Lower lobe of right lung (tissue), 2 donors: ENCODE results near the gene TMTC3. TPM values are rescaled to one million over a fixed set of nuclear protein-coding genes. Genes with fewer than 3 reads are reported as not detected.

Experiments used
- ATAC-seq, 2 donors: fragments of 200-7000 bp; cut with Tn5 transposase; one replicate each; pipeline ENCODE4 v1.9.1; 2020 to 2022; ENCODE audit warnings: mild to moderate bottlenecking in 2 of 2, moderate library complexity in 2 of 2
- DNase-seq: peaks from one replicate; pipeline ENCODE4 v3.0.0-alpha.2; 2020
- H3K27ac ChIP-seq: fragments of 200-600 bp; one replicate; pipeline ENCODE4 v1.8.0; 2022
- H3K27me3 ChIP-seq: fragments of 200-600 bp; one replicate; pipeline ENCODE4 v1.8.0; 2022; ENCODE audit warnings: low read depth
- H3K36me3 ChIP-seq: fragments of 200-600 bp; one replicate; pipeline ENCODE4 v1.8.0; 2022; ENCODE audit warnings: mild to moderate bottlenecking
- H3K4me1 ChIP-seq: fragments of 200-600 bp; one replicate; pipeline ENCODE4 v1.8.0; 2022
- H3K4me3 ChIP-seq: fragments of 200-600 bp; one replicate; pipeline ENCODE4 v1.8.0; 2022; ENCODE audit warnings: mild to moderate bottlenecking
- H3K9me3 ChIP-seq: fragments of 200-600 bp; one replicate; pipeline ENCODE4 v1.8.0; 2022
- intact Hi-C: fragments of 100-400 bp; cut with DNase I; formaldehyde crosslinking; loops from one replicate; pipeline ENCODE4 v1.11.0; 2022
- long read RNA-seq: library from polyadenylated mRNA; unstranded; transcript quantifications from one replicate; pipeline ENCODE4 v2.0.0, GENCODE V29; 2021
- total RNA-seq: library from RNA; stranded (reverse); fragmentation: NEBNext Ultra II Directional; extraction: Animal tissue kit (Norgen Biotek cat#: 25700); gene quantifications from one replicate; pipeline ENCODE4 v1.2.1, GENCODE V29; 2021
- TF ChIP-seq, protein P1 (sequence below): fragments of 200-600 bp; IDR thresholded peaks from one replicate; pipeline ENCODE4 v1.8.0; 2022; ENCODE audit warnings: antibody characterized with exemption, mild to moderate bottlenecking
- donor health status: DM: no; HTN: yes; CAD: no; lungs with severe emphysema.

TMTC3 gene
- total RNA-seq = 17.4 TPM
- long read RNA-seq, full-length matches to known transcripts = 4 of 10 reads
- long read RNA-seq, partial matches to known transcripts = 3 of 10 reads
- long read RNA-seq, other reads (novel, unspliced or antisense) = 3 of 10 reads

DNA sequence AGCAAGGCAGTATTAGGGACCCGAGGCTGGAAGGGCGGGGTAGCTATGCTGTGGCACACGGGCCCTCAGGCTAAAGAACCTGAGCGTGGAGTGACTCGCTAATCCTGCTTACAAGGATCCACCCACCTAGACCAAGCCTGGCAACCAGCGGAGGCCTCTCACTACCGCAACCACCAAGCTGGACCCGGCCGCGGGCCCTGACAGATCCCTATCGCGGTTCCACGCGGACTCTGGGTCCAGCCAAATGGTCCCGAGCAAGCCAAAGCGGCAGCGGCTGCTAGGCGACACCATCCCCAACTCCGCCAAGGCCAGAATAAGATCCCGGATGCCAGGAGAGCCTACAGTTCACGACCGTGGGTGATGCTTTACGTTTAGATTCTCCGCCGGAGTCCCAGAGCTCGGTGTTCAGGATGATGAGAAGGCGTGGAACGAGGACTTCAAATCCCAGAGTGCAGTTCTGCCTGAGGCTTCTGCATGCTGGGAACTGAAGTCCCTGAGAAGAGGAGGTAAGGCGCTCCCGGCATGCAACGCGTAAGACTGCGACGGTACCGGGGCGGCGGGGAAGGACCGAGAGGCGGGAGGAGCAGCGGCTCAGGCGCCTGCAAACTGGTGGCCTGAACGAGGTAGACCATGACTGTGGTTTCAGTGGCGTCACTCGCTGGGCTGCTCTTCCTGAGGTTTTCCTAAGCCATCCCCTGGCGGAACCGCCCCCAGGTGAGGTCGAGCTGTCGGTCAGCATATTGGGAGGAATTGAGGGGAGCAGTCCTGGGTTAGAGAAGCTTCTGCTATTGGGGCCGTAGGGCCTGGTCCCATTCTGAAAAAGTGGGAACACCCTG is at the start of gene TMTC3, which contains the start of gene CEP290:
Gene TMTC3, plus strand, starts transcription at position 534 of the 836 bp plus-strand sequence. CDS start 6,009 bp downstream, outside the sequence.
Gene CEP290, minus strand, starts transcription at position 315 of the 836 bp plus-strand sequence. CDS start 781 bp downstream, outside the sequence.
- peak within 1 kb of the TSS; percentile 82 for H3K4me3 ChIP-seq
- no peaks in the 10 kb centered on the region for H3K36me3 ChIP-seq
- H3K9me3 ChIP-seq = no peaks in the 10 kb centered on the region
- TF ChIP-seq, protein P1, sequence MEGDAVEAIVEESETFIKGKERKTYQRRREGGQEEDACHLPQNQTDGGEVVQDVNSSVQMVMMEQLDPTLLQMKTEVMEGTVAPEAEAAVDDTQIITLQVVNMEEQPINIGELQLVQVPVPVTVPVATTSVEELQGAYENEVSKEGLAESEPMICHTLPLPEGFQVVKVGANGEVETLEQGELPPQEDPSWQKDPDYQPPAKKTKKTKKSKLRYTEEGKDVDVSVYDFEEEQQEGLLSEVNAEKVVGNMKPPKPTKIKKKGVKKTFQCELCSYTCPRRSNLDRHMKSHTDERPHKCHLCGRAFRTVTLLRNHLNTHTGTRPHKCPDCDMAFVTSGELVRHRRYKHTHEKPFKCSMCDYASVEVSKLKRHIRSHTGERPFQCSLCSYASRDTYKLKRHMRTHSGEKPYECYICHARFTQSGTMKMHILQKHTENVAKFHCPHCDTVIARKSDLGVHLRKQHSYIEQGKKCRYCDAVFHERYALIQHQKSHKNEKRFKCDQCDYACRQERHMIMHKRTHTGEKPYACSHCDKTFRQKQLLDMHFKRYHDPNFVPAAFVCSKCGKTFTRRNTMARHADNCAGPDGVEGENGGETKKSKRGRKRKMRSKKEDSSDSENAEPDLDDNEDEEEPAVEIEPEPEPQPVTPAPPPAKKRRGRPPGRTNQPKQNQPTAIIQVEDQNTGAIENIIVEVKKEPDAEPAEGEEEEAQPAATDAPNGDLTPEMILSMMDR = no peak
- peak; percentile 96 for DNase-seq
- ATAC-seq = peak; percentile 99 to 100
- intact Hi-C loops = no loop called here
- peaks cover 18% of the 10 kb centered on the region for H3K4me1 ChIP-seq
- H3K27me3 ChIP-seq = no peaks in the 10 kb centered on the region
- H3K27ac ChIP-seq = peak within 1 kb of the TSS; percentile 75

DNA sequence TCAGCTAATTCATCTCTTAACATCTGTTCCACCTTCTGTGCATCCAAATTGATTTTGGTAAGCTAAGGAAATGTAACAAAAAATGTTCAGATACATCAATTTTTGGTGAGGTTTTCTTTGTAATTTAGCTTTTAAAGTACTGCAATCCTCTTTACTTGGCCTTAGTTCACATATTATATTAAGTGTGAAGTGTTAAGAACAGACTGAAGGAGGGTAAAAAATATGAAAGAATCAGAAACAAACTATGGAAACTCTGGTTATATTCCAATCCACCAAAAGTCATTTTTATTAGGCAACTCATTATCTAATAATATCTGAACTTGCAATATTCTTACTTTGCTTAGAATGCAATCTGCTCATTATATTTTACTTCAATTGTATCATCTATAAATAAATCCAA is 49.3 kb upstream of the TMTC3 start:
- Histone ChIP-seq H3K27me3 (no peaks in the 10 kb centered on the region), H3K4me3 (no peak overlapping the region), H3K27ac (no peak overlapping the region), H3K36me3 (peaks cover 21% of the 10 kb centered on the region), H3K4me1 (no peaks in the 10 kb centered on the region), H3K9me3 (no peaks in the 10 kb centered on the region)
- ATAC-seq (no peak), DNase-seq (no peak)
- TF ChIP-seq, protein P1 = no peak
- intact Hi-C loops = no loop called here

DNA sequence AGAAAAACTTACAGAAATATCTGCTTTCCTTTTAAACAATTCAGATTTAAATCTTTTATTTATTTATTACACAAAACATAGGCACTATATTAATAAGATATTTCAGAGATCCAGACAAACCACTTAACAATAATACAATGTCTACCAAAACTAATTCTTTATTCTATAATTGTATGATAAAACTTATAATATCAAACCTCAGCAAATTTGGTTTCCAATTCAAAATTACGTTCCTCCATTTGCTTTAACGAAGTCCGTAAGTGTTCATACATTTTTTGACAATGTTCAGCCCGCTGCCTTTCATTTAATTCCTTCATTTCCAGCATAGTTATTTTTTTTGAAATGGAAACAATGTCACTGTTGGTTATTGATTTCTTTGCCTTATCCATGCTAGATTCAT is 48.5 kb upstream of the TMTC3 start:
- no peaks in the 10 kb centered on the region for H3K4me1 ChIP-seq
- H3K4me3 ChIP-seq = no peak overlapping the region
- ATAC-seq (no peak), DNase-seq (no peak)
- no peak overlapping the region for H3K27ac ChIP-seq
- peaks cover 20% of the 10 kb centered on the region for H3K36me3 ChIP-seq
- H3K27me3 ChIP-seq = no peaks in the 10 kb centered on the region
- H3K9me3 ChIP-seq = no peaks in the 10 kb centered on the region
- TF ChIP-seq, protein P1 = no peak
- intact Hi-C loops = no loop called here

DNA sequence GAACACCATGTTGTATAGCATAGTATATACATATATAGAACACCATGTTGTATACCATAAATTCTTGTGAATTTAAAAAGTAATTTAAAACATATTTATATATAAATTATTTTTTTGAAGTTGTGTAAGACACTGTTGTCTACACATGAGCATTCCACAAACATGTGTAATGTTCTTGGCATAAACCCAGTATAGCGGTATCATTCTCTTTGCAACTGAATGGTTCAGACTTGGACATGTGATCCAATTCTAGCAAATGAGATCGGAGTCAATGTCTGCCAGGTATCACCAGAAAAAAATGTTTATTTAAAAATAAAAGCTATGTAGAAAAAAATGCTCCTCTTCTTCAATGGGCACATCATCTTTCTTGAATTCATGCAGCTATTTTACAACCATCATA is 34.1 kb upstream of the TMTC3 start:
- DNase-seq (no peak), ATAC-seq (no peak)
- Histone ChIP-seq H3K36me3 (peaks cover 55% of the 10 kb centered on the region), H3K27ac (no peak overlapping the region), H3K27me3 (no peaks in the 10 kb centered on the region), H3K4me3 (no peak overlapping the region), H3K4me1 (no peaks in the 10 kb centered on the region), H3K9me3 (no peaks in the 10 kb centered on the region)
- intact Hi-C loops = no loop called here
- TF ChIP-seq, protein P1 = no peak

DNA sequence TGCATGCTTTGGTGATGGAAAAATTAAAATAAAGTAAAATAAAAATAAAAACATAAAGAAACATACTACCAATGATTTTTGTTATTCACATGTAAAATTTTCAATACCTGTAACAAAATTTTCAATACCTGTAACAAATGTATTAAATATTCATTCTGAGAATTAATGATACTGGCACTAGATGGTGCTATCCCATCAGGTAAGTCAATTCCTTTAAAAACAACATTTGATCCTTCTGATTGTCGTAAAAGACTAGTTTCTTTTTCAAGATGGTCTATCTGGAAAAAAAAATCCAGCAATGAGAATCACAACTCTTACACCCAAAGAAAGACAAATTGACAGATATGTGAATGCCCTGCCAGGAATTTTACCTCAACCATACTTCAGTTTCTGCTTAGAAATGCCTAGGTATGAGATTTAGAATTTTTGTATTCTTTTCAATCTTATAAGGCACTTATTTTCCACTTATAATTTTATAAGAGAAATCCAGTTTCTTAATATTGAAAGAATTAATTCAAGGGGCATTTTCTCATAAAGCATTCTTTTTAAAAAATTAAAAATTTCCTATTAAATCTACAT is 30.9 kb upstream of the TMTC3 start:
- ATAC-seq (no peak), DNase-seq (no peak)
- TF ChIP-seq, protein P1 = peak; percentile 40
- Histone ChIP-seq H3K36me3 (peaks cover 55% of the 10 kb centered on the region), H3K4me3 (peak overlapping the region; percentile 22), H3K4me1 (no peaks in the 10 kb centered on the region), H3K27me3 (no peaks in the 10 kb centered on the region), H3K27ac (no peak overlapping the region), H3K9me3 (no peaks in the 10 kb centered on the region)
- intact Hi-C loops = no loop called here
